Suprapubic skin (tissue), 4 donors: ENCODE measurements around the gene STIM1. TPM values are rescaled to one million over a fixed set of nuclear protein-coding genes. Genes with fewer than 3 reads are reported as not detected.

Experiments used
- DNase-seq, 2 donors: peaks; one replicate each; pipeline ENCODE4 v3.0.0-alpha.2; 2019; ENCODE audit warnings: low spot score in 2 of 2
- H3K27ac ChIP-seq: fragments of 200-600 bp; sonication (generic); one replicate; pipeline ENCODE4 v1.5.1; 2019
- H3K27me3 ChIP-seq: fragments of 200-600 bp; sonication (generic); one replicate; pipeline ENCODE4 v1.5.1; 2019
- H3K36me3 ChIP-seq: fragments of 200-600 bp; sonication (generic); one replicate; pipeline ENCODE4 v1.5.1; 2019
- H3K4me1 ChIP-seq: fragments of 200-600 bp; sonication (generic); one replicate; pipeline ENCODE4 v1.5.1; 2019
- H3K4me3 ChIP-seq: fragments of 200-600 bp; sonication (generic); one replicate; pipeline ENCODE4 v1.5.1; 2019; ENCODE audit warnings: mild to moderate bottlenecking
- H3K9me3 ChIP-seq: fragments of 200-600 bp; sonication (generic); one replicate; pipeline ENCODE4 v1.5.1; 2019
- EP300 ChIP-seq: sonication (generic); formaldehyde crosslinking; IDR thresholded peaks from one replicate; pipeline ENCODE4 v1.6.1; 2017; ENCODE audit warnings: antibody characterized with exemption
- POLR2A ChIP-seq, 2 donors: fragments of 450-650 bp; IDR thresholded peaks; one replicate each; pipeline ENCODE4 v1.6.1; 2017; ENCODE audit warnings: antibody characterized with exemption in 2 of 2, mild to moderate bottlenecking in 2 of 2, moderate library complexity in 2 of 2
- POLR2AphosphoS5 ChIP-seq, 3 donors: sonication (generic); formaldehyde crosslinking; IDR thresholded peaks; one replicate each; pipeline ENCODE4 v1.6.1; 2017; ENCODE audit warnings: antibody characterized with exemption in 3 of 3
- WGBS: methylation state at CpG from one replicate; pipeline ENCODE4 v1.1.5; 2018; 5-methylcytosine and 5-hydroxymethylcytosine counted together
- total RNA-seq, 4 donors: library from RNA; depleted of rRNA; stranded (reverse); fragments of >200 nt; gene quantifications; one replicate each; pipeline ENCODE4 v1.1.0, GENCODE V29; 2016
- TF ChIP-seq, protein P1 (sequence below), 2 donors: fragments of 200-600 bp in 1 of 2; fragments of 450-650 bp in 1 of 2; sonication (generic) in 1 of 2; IDR thresholded peaks; one replicate each; pipeline ENCODE4 v1.5.1; 2016 to 2019; ENCODE audit warnings: antibody characterized with exemption in 2 of 2, mild to moderate bottlenecking in 1 of 2, moderate library complexity in 1 of 2

STIM1 gene
- total RNA-seq, 4 donors from 2014 or later = 58.4 to 70.2 (median 60.9) TPM

- Histone ChIP-seq H3K4me3 (no peak overlapping the region), H3K27me3 (no peaks in the 10 kb centered on the region), H3K36me3 (peaks cover 33% of the 10 kb centered on the region), H3K9me3 (no peaks in the 10 kb centered on the region), H3K4me1 (peaks cover 11% of the 10 kb centered on the region), H3K27ac (no peak overlapping the region)
- no peak for TF ChIP-seq EP300
- TF ChIP-seq POLR2A (IDR thresholded peaks at IDR 0.05) = no peak
- TF ChIP-seq, protein P1, sequence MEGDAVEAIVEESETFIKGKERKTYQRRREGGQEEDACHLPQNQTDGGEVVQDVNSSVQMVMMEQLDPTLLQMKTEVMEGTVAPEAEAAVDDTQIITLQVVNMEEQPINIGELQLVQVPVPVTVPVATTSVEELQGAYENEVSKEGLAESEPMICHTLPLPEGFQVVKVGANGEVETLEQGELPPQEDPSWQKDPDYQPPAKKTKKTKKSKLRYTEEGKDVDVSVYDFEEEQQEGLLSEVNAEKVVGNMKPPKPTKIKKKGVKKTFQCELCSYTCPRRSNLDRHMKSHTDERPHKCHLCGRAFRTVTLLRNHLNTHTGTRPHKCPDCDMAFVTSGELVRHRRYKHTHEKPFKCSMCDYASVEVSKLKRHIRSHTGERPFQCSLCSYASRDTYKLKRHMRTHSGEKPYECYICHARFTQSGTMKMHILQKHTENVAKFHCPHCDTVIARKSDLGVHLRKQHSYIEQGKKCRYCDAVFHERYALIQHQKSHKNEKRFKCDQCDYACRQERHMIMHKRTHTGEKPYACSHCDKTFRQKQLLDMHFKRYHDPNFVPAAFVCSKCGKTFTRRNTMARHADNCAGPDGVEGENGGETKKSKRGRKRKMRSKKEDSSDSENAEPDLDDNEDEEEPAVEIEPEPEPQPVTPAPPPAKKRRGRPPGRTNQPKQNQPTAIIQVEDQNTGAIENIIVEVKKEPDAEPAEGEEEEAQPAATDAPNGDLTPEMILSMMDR (IDR thresholded peaks at IDR 0.05) = no peak
- no peak for TF ChIP-seq POLR2AphosphoS5 (IDR thresholded peaks at IDR 0.05)
- WGBS = 55% methylated on average over 1 of the region's 1 CpG
- no peak for DNase-seq
Observed at GRCh38 chr11:4059424-4059823, 204.0 kb downstream of the STIM1 start.

DNA sequence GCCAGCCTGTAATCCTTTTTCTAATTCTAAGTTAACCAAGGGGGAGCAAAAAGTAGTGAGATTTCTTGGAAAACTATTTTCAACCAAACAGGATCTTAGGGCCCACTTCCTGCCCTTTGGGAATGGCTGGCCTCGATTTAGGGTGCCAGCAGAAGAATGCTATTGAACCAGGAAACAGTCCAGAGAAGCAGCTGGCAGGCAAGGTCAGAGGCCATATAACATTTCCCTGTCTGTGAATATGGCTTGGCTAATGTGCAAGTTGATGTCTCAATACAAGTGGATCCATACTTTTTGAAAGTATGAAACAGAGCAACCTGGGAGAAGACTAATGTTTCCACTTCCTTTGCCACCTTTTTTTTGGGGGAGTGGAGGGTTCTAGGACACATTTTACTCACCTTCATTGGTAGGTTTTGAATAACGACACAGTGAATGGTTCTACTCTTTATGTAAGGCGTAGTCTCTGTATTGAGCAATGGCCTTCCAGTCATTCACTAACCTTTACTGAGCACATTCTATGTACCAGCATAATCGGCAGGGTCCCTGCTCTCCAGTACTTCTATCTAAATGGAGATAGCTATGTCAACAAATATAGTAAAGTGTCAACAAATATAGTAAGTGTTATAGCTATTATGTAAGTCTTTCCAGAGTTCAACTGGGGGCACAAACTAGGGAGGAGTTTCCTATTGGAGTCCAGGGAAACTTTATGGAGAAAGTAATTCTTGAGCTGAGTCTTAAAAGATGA, 204.9 kb downstream of the STIM1 start:
- Histone ChIP-seq H3K4me1 (peaks cover 21% of the 10 kb centered on the region), H3K27me3 (no peaks in the 10 kb centered on the region), H3K36me3 (peaks cover 33% of the 10 kb centered on the region), H3K27ac (no peak overlapping the region), H3K4me3 (no peak overlapping the region), H3K9me3 (no peaks in the 10 kb centered on the region)
- WGBS = 80% methylated on average over 4 of the region's 4 CpGs
- DNase-seq = no peak
- TF ChIP-seq, protein P1 (IDR thresholded peaks at IDR 0.05) = no peak
- TF ChIP-seq EP300 (no peak), POLR2AphosphoS5 (IDR thresholded peaks at IDR 0.05) (no peak), POLR2A (IDR thresholded peaks at IDR 0.05) (no peak)

DNA sequence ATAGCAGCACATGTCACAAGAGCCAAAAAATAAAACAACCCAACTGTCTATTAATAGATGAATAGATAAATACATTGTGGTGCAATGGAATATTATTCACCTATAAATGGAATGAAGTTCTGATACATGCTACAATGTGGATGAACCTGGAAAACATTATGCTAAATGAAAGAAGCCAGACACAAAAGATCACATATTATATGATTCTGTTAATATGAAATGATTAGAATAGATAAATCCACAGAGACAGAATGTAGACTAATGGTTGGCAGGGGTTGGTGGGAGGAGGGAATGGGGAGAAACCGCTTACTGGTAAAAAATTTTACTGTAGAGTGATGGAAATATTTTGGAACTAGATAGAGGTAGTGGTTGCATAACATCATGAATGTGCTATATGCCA, 206.2 kb downstream of the STIM1 start:
- H3K9me3 ChIP-seq = no peaks in the 10 kb centered on the region
- H3K27me3 ChIP-seq = no peaks in the 10 kb centered on the region
- peaks cover 34% of the 10 kb centered on the region for H3K4me1 ChIP-seq
- H3K4me3 ChIP-seq = no peak overlapping the region
- H3K36me3 ChIP-seq = peaks cover 28% of the 10 kb centered on the region
- no peak for DNase-seq
- no peak overlapping the region for H3K27ac ChIP-seq
- WGBS = 62% methylated on average over 1 of the region's 1 CpG
- TF ChIP-seq EP300 = no peak

DNA sequence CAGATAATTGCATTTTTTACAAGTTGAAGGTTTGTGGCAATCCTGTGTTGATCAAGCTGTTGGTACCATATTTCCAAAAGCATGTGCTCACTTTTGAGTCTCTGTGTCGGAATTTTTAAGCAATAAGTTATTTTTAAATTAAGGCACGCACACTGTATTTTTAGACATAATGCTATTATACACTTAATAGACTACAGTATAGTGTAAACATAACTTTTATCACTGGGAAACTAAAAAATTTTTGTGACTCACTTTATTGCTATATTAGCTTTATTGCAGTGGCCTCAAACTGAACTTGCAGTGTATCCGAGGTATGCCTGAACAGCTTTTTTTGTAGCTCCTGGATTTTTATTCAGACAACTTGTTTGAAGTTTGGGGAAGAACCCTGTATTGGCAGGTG, 207.9 kb downstream of the STIM1 start:
- Histone ChIP-seq H3K27me3 (no peaks in the 10 kb centered on the region), H3K27ac (no peak overlapping the region)

DNA sequence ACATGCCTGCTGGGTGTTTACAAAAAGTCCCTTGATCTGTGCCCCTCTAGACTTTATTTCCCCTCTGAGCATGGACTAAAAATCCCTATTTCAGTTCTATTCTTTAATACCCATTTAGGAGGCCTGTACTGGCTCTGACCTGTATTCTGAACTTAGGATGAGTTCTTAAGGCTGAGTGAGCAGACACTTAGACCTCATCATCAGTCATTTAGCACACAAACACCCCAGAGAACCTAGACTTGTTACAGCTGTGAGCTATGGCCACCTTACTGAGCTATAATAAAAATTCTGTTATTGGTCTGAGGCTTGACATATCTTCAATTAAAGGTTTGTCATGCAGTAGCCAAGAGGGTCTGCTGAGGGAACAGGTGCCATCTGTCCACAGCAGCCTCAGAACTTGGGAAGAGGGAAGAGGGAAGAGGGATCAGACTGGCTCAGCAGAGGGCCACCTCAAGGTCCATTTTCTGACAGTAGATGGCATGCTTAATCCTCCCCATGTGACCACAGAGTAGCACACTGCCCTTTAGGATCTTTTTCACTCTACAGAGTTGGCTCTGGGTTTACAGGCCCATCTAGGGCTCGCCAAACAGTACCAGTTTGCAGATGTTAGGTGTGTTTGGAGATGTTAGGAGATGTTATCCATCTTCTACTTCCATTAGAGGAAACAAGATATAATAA, 209.0 kb downstream of the STIM1 start:
- no peak for DNase-seq
- TF ChIP-seq POLR2A (IDR thresholded peaks at IDR 0.05) = no peak
- no peak for TF ChIP-seq EP300
- 89% methylated on average over 1 of the region's 1 CpG for WGBS
- H3K36me3 ChIP-seq = peaks cover 21% of the 10 kb centered on the region
- no peaks in the 10 kb centered on the region for H3K27me3 ChIP-seq
- no peak overlapping the region for H3K4me3 ChIP-seq
- H3K9me3 ChIP-seq = no peaks in the 10 kb centered on the region
- peaks cover 46% of the 10 kb centered on the region for H3K4me1 ChIP-seq
- H3K27ac ChIP-seq = no peak overlapping the region

More for the DNA sequence above, 207.9 kb downstream of the STIM1 start:
- WGBS = 74% methylated on average over 3 of the region's 3 CpGs
- Histone ChIP-seq H3K4me1 (peaks cover 38% of the 10 kb centered on the region), H3K4me3 (no peak overlapping the region), H3K36me3 (peaks cover 28% of the 10 kb centered on the region), H3K9me3 (no peaks in the 10 kb centered on the region)
- no peak for DNase-seq
- TF ChIP-seq POLR2A (IDR thresholded peaks at IDR 0.05) = no peak
- no peak for TF ChIP-seq POLR2AphosphoS5 (IDR thresholded peaks at IDR 0.05)
- TF ChIP-seq, protein P1 (IDR thresholded peaks at IDR 0.05) = no peak
- TF ChIP-seq EP300 = no peak

- DNase-seq = no peak
- no peak overlapping the region for H3K27ac ChIP-seq
- no peaks in the 10 kb centered on the region for H3K9me3 ChIP-seq
- 48% methylated on average over 1 of the region's 1 CpG for WGBS
- H3K4me1 ChIP-seq = peaks cover 47% of the 10 kb centered on the region
- no peak overlapping the region for H3K4me3 ChIP-seq
- peaks cover 14% of the 10 kb centered on the region for H3K36me3 ChIP-seq
- TF ChIP-seq EP300 (no peak), POLR2AphosphoS5 (IDR thresholded peaks at IDR 0.05) (no peak), POLR2A (IDR thresholded peaks at IDR 0.05) (no peak)
- TF ChIP-seq, protein P1 (IDR thresholded peaks at IDR 0.05) = no peak
- no peaks in the 10 kb centered on the region for H3K27me3 ChIP-seq
Observed at GRCh38 chr11:4065086-4065485, 209.6 kb downstream of the STIM1 start.
